HUDEP-2 (cell line): ENCODE measurements around the gene NRARP.

Source experiments
- DNase-seq, 76 experiments: peaks; one replicate each; lab custom pipeline; 2025; ENCODE audit not compliant: unreplicated experiment in 76 of 76; lab: John Stamatoyannopoulos, UW

NRARP gene

GRCh38 chr9:137301081-137301947, 757 bp downstream of the NRARP start:
- peak in 31 of 76 experiments; percentile 7 to 64 (median 29) for DNase-seq

- peak in 2 of 76 experiments; percentile 40 to 64 for DNase-seq
These were observed 1.4 kb downstream of the NRARP start for GRCh38 chr9:137300567-137301080.

GRCh38 chr9:137299938-137300337, 2.1 kb downstream of the NRARP start:
- no peak for DNase-seq

GRCh38 chr9:137299203-137299565, 2.9 kb downstream of the NRARP start:
- no peak for DNase-seq

- DNase-seq = no peak
These were observed 3.5 kb downstream of the NRARP start for GRCh38 chr9:137298401-137299202.

GRCh38 chr9:137297966-137298365, 4.1 kb downstream of the NRARP start:
- no peak for DNase-seq

GRCh38 chr9:137296670-137297664, 5.1 kb downstream of the NRARP start:
- DNase-seq = peak in 1 of 76 experiments; percentile 11

GRCh38 chr9:137295849-137296669, 6.0 kb downstream of the NRARP start:
- no peak for DNase-seq

- peak in 18 of 76 experiments; percentile 6 to 51 (median 25) for DNase-seq
These were observed 6.7 kb downstream of the NRARP start for GRCh38 chr9:137295238-137295811.

- DNase-seq = peak in 3 of 76 experiments; percentile 18 to 34 (median 20)
These were observed 7.3 kb downstream of the NRARP start for GRCh38 chr9:137294681-137295237.

GRCh38 chr9:137294091-137294680, 7.9 kb downstream of the NRARP start:
- peak in 17 of 76 experiments; percentile 5 to 40 (median 30) for DNase-seq

- no peak for DNase-seq
These were observed 8.5 kb downstream of the NRARP start for GRCh38 chr9:137293482-137294090.

GRCh38 chr9:137293094-137293481, 9.0 kb downstream of the NRARP start:
- no peak for DNase-seq

GRCh38 chr9:137286975-137287383, 15.1 kb downstream of the NRARP start:
- DNase-seq = peak in 43 of 76 experiments; percentile 6 to 61 (median 36)

- DNase-seq = no peak
These were observed 20.5 kb downstream of the NRARP start for GRCh38 chr9:137281345-137282116.

GRCh38 chr9:137280474-137281344, 21.4 kb downstream of the NRARP start:
- no peak for DNase-seq
